GM20000 (cell line): ENCODE data around the gene TRIAP1.

Experiments used
- DNase-seq: peaks from one replicate; pipeline ENCODE4 v3.0.0; 2012; ENCODE audit warnings: low spot score
- CTCF ChIP-seq: IDR thresholded peaks from 2 replicates; pipeline ENCODE4 v1.5.1; 2012; ENCODE audit warnings: mild to moderate bottlenecking, control low read depth; ENCODE audit errors: extremely low read depth, missing control alignments

TRIAP1 gene

GRCh38 chr12:120467439-120467838, 21.3 kb upstream of the TRIAP1 start:
- DNase-seq: no peak
- TF ChIP-seq CTCF: no peak

GRCh38 chr12:120466560-120467315, 20.6 kb upstream of the TRIAP1 start:
- peak; percentile 51 for TF ChIP-seq CTCF
- no peak for DNase-seq

- no peak for DNase-seq
- no peak for TF ChIP-seq CTCF
Observed at GRCh38 chr12:120465756-120466155, 19.6 kb upstream of the TRIAP1 start.

- DNase-seq: no peak
Observed at GRCh38 chr12:120463712-120464111, 17.5 kb upstream of the TRIAP1 start.

GRCh38 chr12:120462099-120462640, 16.0 kb upstream of the TRIAP1 start:
- TF ChIP-seq CTCF: no peak
- no peak for DNase-seq

More at GRCh38 chr12:120463712-120464111, 17.5 kb upstream of the TRIAP1 start:
- TF ChIP-seq CTCF: no peak

- DNase-seq: no peak
- no peak for TF ChIP-seq CTCF
Observed at GRCh38 chr12:120460157-120460556, 14.0 kb upstream of the TRIAP1 start.

- no peak for TF ChIP-seq CTCF
- no peak for DNase-seq
Observed at GRCh38 chr12:120457133-120457532, 10.9 kb upstream of the TRIAP1 start.
